Upper lobe of left lung (tissue), 6 donors: ENCODE data around the gene LETMD1. TPM values are rescaled to one million over a fixed set of nuclear protein-coding genes. Genes with fewer than 3 reads are reported as not detected.

ENCODE experiments used
- ATAC-seq, 2 donors: fragments of 200-7000 bp; cut with Tn5 transposase; one replicate each; pipeline ENCODE4 v1.9.1; 2022; ENCODE audit warnings: mild to moderate bottlenecking in 2 of 2, moderate library complexity in 2 of 2; ENCODE audit not compliant: low FRiP score in 2 of 2
- DNase-seq, 2 donors: peaks; one replicate each; pipeline ENCODE4 v3.0.0-alpha.2; 2019 to 2020
- H3K27ac ChIP-seq, 4 donors: fragments of 200-600 bp; sonication (generic); one replicate each; pipeline ENCODE4 v1.5.1; 2016 to 2019
- H3K27me3 ChIP-seq, 4 donors: fragments of 200-600 bp; sonication (generic); one replicate each; pipeline ENCODE4 v1.5.1; 2017 to 2019
- H3K36me3 ChIP-seq, 4 donors: fragments of 200-600 bp; sonication (generic); one replicate each; pipeline ENCODE4 v1.5.1; 2016 to 2019
- H3K4me1 ChIP-seq, 4 donors: fragments of 200-600 bp; sonication (generic); one replicate each; pipeline ENCODE4 v1.5.1; 2018 to 2019
- H3K4me3 ChIP-seq, 4 donors: fragments of 200-600 bp; sonication (generic); one replicate each; pipeline ENCODE4 v1.5.1; 2017 to 2019; ENCODE audit warnings: mild to moderate bottlenecking in 2 of 4, moderate library complexity in 1 of 4
- H3K9me3 ChIP-seq, 4 donors: fragments of 200-600 bp; sonication (generic); one replicate each; pipeline ENCODE4 v1.5.1; 2018 to 2019
- EP300 ChIP-seq, 4 donors: sonication (generic); formaldehyde crosslinking; IDR thresholded peaks; one replicate each; pipeline ENCODE4 v1.5.1; 2017; ENCODE audit warnings: antibody characterized with exemption in 4 of 4, control low read depth in 2 of 4
- POLR2A ChIP-seq, 4 donors: fragments of 450-650 bp; IDR thresholded peaks; one replicate each; pipeline ENCODE4 v1.5.1; 2016 to 2017; ENCODE audit warnings: antibody characterized with exemption in 4 of 4, mild to moderate bottlenecking in 2 of 4
- POLR2AphosphoS5 ChIP-seq, 2 donors: sonication (generic); formaldehyde crosslinking; IDR thresholded peaks; one replicate each; pipeline ENCODE4 v1.5.1; 2017; ENCODE audit warnings: antibody characterized with exemption in 2 of 2
- WGBS, 2 donors: methylation state at CpG; one replicate each; pipeline ENCODE4 v1.1.5; 2017 to 2018; 5-methylcytosine and 5-hydroxymethylcytosine counted together
- total RNA-seq, 6 donors: library from RNA; depleted of rRNA in 4 of 6; stranded (reverse); fragments of >200 nt in 4 of 6; gene quantifications; one replicate each; pipeline versions ENCODE4 v1.1.0 to v1.2.1, GENCODE V29; 2016 to 2021
- TF ChIP-seq, protein P1 (sequence below), 6 experiments: fragments of 450-650 bp in 4 of 6; fragments of 200-600 bp in 2 of 6; sonication (generic) in 2 of 6; IDR thresholded peaks; one replicate each; pipeline ENCODE4 v1.5.1; 2016 to 2019; ENCODE audit warnings: antibody characterized with exemption in 6 of 6
- donor health status: DM: no; HTN: no; CAD: no; lungs with moderate emphysema.
- donor health status: DM: no; HTN: yes; CAD: no; lungs with severe emphysema.

LETMD1 gene
- total RNA-seq, 6 donors from 2014 or later = 36.3 to 98.9 (median 58.1) TPM

DNA sequence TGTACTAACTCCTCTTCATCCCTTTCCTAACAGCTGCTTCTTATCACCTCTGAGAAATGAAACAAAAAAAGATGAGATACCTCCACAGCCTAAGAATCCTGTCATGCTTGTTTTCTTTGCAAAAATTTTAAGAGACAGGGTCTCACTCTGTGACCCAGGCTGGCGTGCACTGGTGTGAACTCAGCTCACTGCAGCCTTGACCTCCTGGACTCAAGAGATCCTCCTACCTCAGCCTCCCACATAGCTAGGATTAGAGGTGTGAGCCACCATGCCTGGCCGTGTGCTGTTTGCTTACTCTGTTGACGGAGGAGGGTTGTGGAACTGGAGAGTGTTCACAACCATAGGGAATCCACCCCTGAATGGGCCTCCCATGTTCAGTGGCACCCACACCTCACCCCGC lies 19.1 kb downstream of the LETMD1 start:
- Histone ChIP-seq H3K36me3 (peaks cover 28 to 100% (median 76%) of the 10 kb centered on the region in 4 donors), H3K4me3 (no peak overlapping the region), H3K27me3 (no peaks in the 10 kb centered on the region), H3K27ac (no peak overlapping the region), H3K4me1 (no peaks in the 10 kb centered on the region), H3K9me3 (no peaks in the 10 kb centered on the region)
- ATAC-seq (no peak), DNase-seq (no peak)
- TF ChIP-seq, protein P1, sequence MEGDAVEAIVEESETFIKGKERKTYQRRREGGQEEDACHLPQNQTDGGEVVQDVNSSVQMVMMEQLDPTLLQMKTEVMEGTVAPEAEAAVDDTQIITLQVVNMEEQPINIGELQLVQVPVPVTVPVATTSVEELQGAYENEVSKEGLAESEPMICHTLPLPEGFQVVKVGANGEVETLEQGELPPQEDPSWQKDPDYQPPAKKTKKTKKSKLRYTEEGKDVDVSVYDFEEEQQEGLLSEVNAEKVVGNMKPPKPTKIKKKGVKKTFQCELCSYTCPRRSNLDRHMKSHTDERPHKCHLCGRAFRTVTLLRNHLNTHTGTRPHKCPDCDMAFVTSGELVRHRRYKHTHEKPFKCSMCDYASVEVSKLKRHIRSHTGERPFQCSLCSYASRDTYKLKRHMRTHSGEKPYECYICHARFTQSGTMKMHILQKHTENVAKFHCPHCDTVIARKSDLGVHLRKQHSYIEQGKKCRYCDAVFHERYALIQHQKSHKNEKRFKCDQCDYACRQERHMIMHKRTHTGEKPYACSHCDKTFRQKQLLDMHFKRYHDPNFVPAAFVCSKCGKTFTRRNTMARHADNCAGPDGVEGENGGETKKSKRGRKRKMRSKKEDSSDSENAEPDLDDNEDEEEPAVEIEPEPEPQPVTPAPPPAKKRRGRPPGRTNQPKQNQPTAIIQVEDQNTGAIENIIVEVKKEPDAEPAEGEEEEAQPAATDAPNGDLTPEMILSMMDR (IDR thresholded peaks at IDR 0.05) = no peak
- TF ChIP-seq POLR2AphosphoS5 (IDR thresholded peaks at IDR 0.05) (no peak), EP300 (IDR thresholded peaks at IDR 0.05) (no peak)
- 91 to 98% methylated on average over 4 of the region's 4 CpGs for WGBS, 2 donors

DNA sequence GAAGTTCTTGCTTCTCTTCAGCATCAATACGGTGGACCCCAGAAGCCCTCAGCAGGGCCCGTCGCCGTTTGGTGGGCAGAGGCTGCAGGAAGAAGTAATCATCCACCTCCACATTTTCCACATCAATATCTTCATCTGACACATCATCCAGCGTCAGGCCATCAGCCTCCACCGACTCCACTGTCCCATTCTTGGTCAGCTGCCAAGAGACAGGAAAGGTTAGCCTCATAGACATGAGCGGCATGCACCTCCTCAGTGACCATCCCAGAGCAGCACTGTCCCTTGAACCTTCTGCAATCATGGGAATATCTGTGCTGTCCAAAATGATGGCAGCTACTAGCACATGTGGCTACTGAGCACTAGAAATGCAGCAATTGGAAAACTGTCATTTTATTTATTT lies 19.6 kb downstream of the LETMD1 start:
- H3K36me3 ChIP-seq = peaks cover 30 to 98% (median 77%) of the 10 kb centered on the region in 4 donors
- H3K27ac ChIP-seq = no peak overlapping the region
- no peaks in the 10 kb centered on the region for H3K27me3 ChIP-seq
- H3K9me3 ChIP-seq = no peaks in the 10 kb centered on the region
- TF ChIP-seq POLR2A (IDR thresholded peaks at IDR 0.05) (no peak), EP300 (IDR thresholded peaks at IDR 0.05) (no peak), POLR2AphosphoS5 (IDR thresholded peaks at IDR 0.05) (no peak)
- TF ChIP-seq, protein P1 (IDR thresholded peaks at IDR 0.05) = no peak
- no peak for ATAC-seq
- DNase-seq = no peak
- WGBS, 2 donors = 87 to 88% methylated on average over 7 of the region's 7 CpGs
- no peak overlapping the region for H3K4me3 ChIP-seq
- no peaks in the 10 kb centered on the region for H3K4me1 ChIP-seq

DNA sequence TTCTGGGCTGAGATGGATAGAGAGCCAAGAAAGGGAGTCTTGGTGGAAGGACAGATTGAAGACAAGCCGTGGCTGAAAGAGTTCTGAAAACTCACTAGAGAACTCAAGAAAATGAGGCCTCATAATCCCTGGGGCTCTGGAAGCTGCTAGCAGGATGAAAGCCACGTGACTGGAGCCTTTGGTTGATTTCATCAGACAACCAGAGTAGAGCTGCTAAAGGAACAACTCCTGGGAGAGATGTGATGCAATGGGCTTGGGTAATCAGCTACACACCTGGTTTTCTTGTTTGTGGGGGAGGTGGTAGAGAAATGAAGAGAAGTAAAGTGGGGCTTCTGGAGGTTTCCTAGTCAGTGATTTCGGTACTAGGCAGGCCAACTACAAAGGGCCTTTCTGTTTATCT lies 21.9 kb downstream of the LETMD1 start:
- no peak overlapping the region for H3K4me3 ChIP-seq
- H3K9me3 ChIP-seq = no peaks in the 10 kb centered on the region
- TF ChIP-seq POLR2AphosphoS5 (IDR thresholded peaks at IDR 0.05) = no peak
- no peaks in the 10 kb centered on the region for H3K27me3 ChIP-seq
- no peaks in the 10 kb centered on the region for H3K4me1 ChIP-seq
- peak overlapping the region in 1 of 4 donors; percentile 16 for H3K27ac ChIP-seq
- H3K36me3 ChIP-seq = peaks cover 28 to 92% (median 74%) of the 10 kb centered on the region in 4 donors
- 65 to 70% methylated on average over 3 of the region's 3 CpGs for WGBS, 2 donors
- DNase-seq = peak in 1 of 2 donors; percentile 85
- peak in 1 of 2 donors; percentile 47 for ATAC-seq

DNA sequence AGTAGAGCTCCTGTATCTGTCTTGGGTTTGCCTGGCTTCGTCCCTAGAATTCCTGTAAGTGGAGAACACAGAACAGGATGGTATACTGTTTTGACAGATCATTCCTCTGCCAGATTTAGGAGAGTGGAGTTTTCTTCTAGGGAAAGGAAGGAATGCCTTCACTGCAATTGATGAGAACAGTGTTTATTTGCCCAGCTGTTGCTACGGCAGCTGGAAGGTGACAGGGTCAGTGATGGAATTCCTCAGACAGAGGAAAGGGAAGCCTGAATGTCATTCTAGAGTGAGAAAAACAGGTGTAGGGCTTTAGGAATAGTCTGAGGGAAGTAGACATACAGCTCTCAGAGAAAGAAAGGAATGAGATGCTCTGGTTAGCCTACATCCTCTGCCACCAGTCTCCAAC lies 23.5 kb downstream of the LETMD1 start:
- Histone ChIP-seq H3K36me3 (peaks cover 17 to 76% (median 62%) of the 10 kb centered on the region in 4 donors), H3K9me3 (no peaks in the 10 kb centered on the region), H3K27me3 (no peaks in the 10 kb centered on the region), H3K4me1 (peaks cover 0 to 14% (median 2%) of the 10 kb centered on the region in 4 donors), H3K4me3 (no peak overlapping the region), H3K27ac (no peak overlapping the region)
- no peak for TF ChIP-seq EP300 (IDR thresholded peaks at IDR 0.05)
- TF ChIP-seq, protein P1 (IDR thresholded peaks at IDR 0.05) = no peak
- TF ChIP-seq POLR2AphosphoS5 (IDR thresholded peaks at IDR 0.05) = no peak
- TF ChIP-seq POLR2A (IDR thresholded peaks at IDR 0.05) = no peak
- ATAC-seq (no peak), DNase-seq (no peak)
- WGBS, 2 donors = 75 to 79% methylated on average over 2 of the region's 2 CpGs

DNA sequence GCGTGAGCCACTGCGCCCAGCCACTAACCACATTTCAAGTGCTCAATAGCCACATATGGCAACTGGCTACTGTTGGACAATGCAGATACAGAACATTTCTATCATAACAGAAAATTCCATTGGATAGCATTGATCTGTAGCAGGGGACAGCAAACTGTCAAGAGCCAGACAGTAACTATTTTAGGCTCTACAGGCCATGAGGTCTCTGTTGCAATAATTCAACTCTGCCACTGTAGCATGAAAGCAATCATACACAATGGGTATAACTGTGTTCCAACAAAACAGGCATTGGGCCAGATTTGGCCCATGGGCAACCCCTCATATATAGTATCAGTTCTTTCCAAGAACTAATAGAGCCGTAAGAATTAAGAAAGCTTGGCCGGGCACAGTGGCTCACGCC lies 27.3 kb downstream of the LETMD1 start:
- Histone ChIP-seq H3K27ac (no peak overlapping the region), H3K36me3 (peaks cover 8 to 47% (median 32%) of the 10 kb centered on the region in 4 donors), H3K27me3 (no peaks in the 10 kb centered on the region), H3K4me3 (no peak overlapping the region), H3K9me3 (no peaks in the 10 kb centered on the region), H3K4me1 (peaks cover 0 to 28% (median 8%) of the 10 kb centered on the region in 4 donors)
- ATAC-seq (no peak), DNase-seq (no peak)
- TF ChIP-seq POLR2A (IDR thresholded peaks at IDR 0.05) (no peak), POLR2AphosphoS5 (IDR thresholded peaks at IDR 0.05) (no peak), EP300 (IDR thresholded peaks at IDR 0.05) (no peak)
- TF ChIP-seq, protein P1 (IDR thresholded peaks at IDR 0.05) = no peak
- WGBS, 2 donors = 94 to 99% methylated on average over 5 of the region's 5 CpGs
